ENCODE data around the gene OPN1MW.
"Not testable (repeated sequence)": the region's sequence is repeated elsewhere in the genome, so short reads cannot be mapped to it uniquely, and the experiment has no call there.

OPN1MW gene

DNA sequence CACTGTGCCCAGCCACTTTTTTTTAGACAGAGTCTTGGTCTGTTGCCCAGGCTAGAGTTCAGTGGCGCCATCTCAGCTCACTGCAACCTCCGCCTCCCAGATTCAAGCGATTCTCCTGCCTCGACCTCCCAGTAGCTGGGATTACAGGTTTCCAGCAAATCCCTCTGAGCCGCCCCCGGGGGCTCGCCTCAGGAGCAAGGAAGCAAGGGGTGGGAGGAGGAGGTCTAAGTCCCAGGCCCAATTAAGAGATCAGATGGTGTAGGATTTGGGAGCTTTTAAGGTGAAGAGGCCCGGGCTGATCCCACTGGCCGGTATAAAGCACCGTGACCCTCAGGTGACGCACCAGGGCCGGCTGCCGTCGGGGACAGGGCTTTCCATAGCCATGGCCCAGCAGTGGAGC lies at the start of gene OPN1MW:
Gene OPN1MW, plus strand, starts transcription at position 301 of the 400 bp plus-strand sequence. Its CDS starts 82 bp downstream, at position 383.
- FAIRE-seq = not testable (repeated sequence)

GRCh38 chrX:154135458-154136229 lies 46.8 kb upstream of the OPN1MW start:
- no peak for FAIRE-seq

DNA sequence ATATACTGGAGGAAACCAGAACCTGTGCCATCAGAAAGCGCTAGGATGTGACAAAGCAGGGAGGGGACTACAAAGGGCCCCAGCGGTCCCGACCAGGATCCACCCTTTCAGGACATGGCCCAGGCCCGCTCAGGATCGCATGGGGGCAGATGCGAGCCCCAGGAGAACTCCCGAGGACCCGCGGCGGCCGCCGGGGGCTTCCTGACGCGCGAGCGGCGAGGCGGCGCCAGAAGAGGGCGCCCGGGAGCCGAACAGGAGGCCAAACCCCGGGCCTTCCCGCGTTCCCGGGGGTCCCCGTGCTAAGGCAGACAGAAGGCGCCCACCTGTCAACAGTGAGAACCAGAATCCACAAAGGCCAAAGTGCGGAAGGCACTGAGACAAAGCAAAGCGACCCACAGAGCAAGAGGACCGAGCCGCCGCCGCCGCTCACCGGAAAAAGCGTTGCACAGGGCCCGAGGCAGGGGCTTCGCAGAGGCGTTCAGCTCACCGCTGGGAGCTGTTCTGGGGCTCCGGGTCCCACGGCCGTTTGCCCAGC lies 45.7 kb upstream of the OPN1MW start:
- no peak for FAIRE-seq

GRCh38 chrX:154138857-154139256 lies 43.5 kb upstream of the OPN1MW start:
- no peak for FAIRE-seq

DNA sequence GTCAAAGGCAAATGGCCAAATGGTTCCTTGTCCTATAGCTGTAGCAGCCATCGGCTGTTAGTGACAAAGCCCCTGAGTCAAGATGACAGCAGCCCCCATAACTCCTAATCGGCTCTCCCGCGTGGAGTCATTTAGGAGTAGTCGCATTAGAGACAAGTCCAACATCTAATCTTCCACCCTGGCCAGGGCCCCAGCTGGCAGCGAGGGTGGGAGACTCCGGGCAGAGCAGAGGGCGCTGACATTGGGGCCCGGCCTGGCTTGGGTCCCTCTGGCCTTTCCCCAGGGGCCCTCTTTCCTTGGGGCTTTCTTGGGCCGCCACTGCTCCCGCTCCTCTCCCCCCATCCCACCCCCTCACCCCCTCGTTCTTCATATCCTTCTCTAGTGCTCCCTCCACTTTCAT lies 42.2 kb upstream of the OPN1MW start:
- FAIRE-seq = no peak

DNA sequence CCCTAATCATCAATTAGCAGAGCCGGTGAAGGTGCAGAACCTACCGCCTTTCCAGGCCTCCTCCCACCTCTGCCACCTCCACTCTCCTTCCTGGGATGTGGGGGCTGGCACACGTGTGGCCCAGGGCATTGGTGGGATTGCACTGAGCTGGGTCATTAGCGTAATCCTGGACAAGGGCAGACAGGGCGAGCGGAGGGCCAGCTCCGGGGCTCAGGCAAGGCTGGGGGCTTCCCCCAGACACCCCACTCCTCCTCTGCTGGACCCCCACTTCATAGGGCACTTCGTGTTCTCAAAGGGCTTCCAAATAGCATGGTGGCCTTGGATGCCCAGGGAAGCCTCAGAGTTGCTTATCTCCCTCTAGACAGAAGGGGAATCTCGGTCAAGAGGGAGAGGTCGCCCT lies 41.7 kb upstream of the OPN1MW start:
- no peak for FAIRE-seq

- FAIRE-seq = no peak
These were observed 40.0 kb upstream of the OPN1MW start for GRCh38 chrX:154142386-154142785.

DNA sequence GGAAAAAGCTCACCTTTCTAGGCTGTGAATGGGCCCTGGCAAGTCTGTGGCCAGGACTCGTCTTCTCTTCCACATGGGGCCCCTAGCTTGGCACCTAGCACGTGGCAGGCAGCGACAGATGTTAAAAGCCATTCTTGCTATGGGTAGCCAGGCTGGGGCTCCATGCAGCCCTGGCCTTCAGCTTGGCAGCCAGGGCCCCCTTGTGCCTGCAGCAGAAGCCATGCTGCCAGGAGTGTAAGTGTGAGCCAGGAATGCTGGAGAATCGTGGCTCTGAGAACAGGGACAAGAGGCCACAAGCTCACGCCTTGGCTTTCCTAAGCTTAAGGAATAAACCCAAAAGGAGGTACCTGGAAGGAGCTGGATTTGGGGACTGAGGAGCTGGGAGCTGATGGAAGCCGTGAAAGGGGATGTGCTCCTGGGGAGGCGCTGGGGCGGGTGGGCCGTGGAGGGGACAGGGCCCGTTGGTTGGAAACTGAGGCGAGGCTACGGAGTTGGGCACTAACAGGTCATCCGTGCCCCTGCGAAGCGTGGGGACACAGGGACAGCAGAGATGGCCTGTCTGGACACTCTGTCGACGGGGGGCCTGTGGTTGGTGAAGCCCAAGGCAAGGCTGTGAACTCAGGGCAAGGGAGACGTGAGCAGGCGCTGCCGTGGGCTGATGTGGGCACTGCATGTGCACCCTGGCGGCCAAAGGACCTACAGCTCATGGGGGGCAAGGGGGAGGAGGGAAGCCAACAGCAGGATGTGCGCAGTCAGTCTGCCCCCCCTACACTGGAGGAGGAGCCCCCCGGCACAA lies 39.2 kb upstream of the OPN1MW start:
- FAIRE-seq = no peak

GRCh38 chrX:154144010-154144409 lies 38.4 kb upstream of the OPN1MW start, which contains the start of gene OPN1LW:
TSS of gene OPN1LW (plus strand) at chrX:154144243. CDS start at chrX:154144284, 41 bp downstream.
- not testable (repeated sequence) for FAIRE-seq

DNA sequence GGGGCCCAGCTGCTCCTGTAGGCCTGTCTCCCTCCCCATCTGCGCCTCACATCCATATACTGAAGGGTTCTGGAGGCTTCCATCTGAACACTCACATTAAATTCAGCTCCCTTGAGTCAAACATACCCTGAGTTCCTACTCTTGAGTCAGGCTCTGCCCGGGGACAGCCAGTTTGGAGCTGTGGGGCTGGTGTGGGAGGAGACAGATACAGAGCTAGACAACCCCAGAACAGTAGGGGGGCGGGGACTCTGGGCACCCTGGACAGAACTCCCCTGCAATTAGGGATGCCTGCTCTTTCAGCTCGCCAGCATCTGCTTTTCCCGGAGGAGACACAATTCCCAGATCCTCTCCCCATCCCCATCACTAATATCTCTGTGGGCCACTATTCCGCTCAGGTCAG lies 31.4 kb upstream of the OPN1MW start:
- not testable (repeated sequence) for FAIRE-seq

- FAIRE-seq = not testable (repeated sequence)
These were observed 26.2 kb upstream of the OPN1MW start for GRCh38 chrX:154156221-154156620.

DNA sequence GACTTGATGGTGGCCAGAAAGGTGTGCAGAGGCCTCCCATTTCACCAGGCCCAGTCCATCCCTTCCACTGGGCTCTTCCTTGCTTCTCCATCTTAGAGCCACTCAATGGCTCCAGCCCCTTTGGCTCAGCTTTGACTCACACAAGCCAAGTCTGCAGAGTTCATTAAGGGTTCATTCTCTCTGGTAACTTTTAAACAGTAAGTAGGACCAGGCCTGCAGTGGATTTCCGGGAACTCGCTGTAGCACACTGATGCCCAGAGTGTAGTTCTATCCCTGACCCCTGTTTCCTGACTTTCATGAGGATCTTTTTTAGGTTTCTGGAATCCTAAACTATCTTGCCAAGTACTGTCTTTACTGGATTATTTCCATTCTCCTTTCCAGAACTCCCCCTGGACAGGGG lies 25.2 kb upstream of the OPN1MW start:
- FAIRE-seq = not testable (repeated sequence)

DNA sequence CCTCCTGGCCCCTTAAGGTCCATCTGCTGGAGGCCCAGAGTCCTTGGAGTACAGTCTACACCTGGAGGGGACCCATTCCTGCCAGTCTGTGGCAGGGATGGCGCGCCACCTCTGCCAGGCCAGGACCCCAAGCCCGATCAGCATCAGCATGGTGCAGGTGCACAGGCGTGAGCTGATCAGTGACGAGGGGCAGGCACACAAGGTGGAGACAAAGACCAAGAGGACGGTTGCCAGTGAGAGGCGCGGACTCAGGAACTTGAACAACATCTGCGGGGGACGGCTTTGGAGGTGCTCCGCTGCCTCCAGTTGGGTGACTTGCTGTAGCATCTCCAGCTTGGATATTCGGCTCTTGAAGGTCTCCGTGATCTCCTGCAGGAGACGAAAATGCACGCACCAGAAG lies 23.1 kb upstream of the OPN1MW start:
- not testable (repeated sequence) for FAIRE-seq

DNA sequence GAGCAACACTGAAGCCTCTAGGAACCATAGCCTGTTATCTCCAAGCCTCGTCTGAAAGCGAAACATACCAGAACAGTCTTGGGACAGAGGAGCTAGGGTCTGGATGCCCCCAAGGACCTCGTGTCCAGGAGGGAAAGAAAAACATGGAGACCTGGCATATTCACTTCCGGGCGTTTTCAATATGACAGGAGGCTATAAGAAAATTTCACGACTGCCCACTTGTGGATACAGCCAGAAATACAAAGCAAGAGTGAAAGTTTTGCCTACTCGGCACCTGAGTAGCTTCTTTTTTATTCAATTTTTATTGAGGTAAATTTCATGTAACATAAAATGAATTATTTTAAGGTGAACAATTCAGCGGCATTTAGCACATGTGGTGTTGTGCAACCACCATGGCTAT lies 17.5 kb upstream of the OPN1MW start:
- not testable (repeated sequence) for FAIRE-seq

GRCh38 chrX:154168384-154168783 lies 14.0 kb upstream of the OPN1MW start:
- not testable (repeated sequence) for FAIRE-seq

DNA sequence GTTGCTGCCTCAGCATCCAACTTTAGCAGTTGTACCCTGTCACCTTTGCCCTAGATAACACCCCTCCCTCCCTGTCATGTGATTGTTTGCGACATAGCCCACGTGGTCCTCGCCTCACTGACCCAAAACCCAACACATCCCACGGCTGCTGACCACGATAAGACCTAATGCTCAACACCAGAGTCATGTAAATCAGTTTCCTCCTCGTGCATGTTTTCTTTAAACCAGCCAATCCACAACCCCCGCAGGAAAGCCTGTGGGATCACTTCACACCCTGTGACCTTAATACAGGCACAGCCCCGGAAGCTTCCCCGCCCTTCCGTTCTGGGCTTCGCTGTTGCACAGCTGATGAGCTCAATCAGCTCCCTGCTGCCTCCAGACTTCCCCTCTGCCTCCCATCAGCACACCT lies 9.9 kb upstream of the OPN1MW start:
- FAIRE-seq = not testable (repeated sequence)

GRCh38 chrX:154174356-154174755 lies 8.0 kb upstream of the OPN1MW start:
- not testable (repeated sequence) for FAIRE-seq

DNA sequence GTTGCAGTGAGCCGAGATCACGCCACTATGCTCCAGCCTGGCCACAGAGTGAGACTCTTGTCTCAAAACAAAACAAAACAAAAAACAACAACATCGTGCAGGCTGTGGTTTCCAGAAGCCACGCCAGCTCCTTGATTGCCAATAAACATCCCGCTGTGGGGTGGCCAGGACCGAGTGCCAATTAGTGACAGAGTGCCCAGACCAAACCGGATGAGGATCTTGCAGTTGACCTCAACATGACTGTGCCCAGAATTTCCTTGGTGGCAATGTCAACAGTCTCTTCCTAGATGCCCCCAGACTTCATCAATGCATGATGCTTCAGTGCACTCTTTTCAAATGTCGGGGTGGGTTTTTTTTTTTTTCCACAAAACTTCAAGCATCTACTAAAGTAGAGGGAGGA lies 1.4 kb downstream of the OPN1MW start:
- not testable (repeated sequence) for FAIRE-seq

GRCh38 chrX:154192846-154193245 lies 10.4 kb downstream of the OPN1MW start:
- FAIRE-seq = not testable (repeated sequence)

DNA sequence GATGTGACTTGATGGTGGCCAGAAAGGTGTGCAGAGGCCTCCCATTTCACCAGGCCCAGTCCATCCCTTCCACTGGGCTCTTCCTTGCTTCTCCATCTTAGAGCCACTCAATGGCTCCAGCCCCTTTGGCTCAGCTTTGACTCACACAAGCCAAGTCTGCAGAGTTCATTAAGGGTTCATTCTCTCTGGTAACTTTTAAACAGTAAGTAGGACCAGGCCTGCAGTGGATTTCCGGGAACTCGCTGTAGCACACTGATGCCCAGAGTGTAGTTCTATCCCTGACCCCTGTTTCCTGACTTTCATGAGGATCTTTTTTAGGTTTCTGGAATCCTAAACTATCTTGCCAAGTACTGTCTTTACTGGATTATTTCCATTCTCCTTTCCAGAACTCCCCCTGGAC lies 11.9 kb downstream of the OPN1MW start:
- FAIRE-seq = not testable (repeated sequence)

DNA sequence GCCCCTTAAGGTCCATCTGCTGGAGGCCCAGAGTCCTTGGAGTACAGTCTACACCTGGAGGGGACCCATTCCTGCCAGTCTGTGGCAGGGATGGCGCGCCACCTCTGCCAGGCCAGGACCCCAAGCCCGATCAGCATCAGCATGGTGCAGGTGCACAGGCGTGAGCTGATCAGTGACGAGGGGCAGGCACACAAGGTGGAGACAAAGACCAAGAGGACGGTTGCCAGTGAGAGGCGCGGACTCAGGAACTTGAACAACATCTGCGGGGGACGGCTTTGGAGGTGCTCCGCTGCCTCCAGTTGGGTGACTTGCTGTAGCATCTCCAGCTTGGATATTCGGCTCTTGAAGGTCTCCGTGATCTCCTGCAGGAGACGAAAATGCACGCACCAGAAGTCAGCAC lies 14.1 kb downstream of the OPN1MW start:
- not testable (repeated sequence) for FAIRE-seq

DNA sequence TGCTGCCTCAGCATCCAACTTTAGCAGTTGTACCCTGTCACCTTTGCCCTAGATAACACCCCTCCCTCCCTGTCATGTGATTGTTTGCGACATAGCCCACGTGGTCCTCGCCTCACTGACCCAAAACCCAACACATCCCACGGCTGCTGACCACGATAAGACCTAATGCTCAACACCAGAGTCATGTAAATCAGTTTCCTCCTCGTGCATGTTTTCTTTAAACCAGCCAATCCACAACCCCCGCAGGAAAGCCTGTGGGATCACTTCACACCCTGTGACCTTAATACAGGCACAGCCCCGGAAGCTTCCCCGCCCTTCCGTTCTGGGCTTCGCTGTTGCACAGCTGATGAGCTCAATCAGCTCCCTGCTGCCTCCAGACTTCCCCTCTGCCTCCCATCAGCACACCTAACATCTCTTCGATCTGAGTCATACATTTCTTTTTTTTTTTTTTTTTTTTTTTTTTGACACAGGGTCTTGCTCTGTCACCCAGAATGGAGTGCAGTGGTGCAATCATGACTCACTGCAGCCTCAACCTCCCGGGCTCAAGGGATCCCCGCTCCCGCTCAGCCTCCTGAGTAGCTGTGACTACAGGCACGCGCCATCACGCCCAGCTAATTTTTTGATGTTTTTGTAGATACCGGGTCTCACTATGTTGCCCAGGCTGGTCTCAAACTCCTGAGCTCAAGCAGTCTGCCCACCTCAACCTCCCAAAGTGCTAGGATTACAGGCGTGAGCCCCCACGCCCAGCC lies 27.4 kb downstream of the OPN1MW start:
- FAIRE-seq = not testable (repeated sequence)

GRCh38 chrX:154211057-154211456 lies 28.7 kb downstream of the OPN1MW start:
- not testable (repeated sequence) for FAIRE-seq
